Aorta (tissue), 5 donors: ENCODE data around the gene ANO5. TPM values are rescaled to one million over a fixed set of nuclear protein-coding genes. Genes with fewer than 3 reads are reported as not detected.

Experiments used
- ATAC-seq: fragments of 200-7000 bp; cut with Tn5 transposase; one replicate; pipeline ENCODE4 v1.9.1; 2022; ENCODE audit warnings: moderate library complexity; ENCODE audit not compliant: low FRiP score
- DNase-seq, 2 donors: peaks; one replicate each; pipeline ENCODE4 v3.0.0-alpha.2; 2020
- H3K27ac ChIP-seq, 2 donors: one replicate each; pipeline ENCODE4 v1.5.1; 2013; ENCODE audit warnings: low read length in 2 of 2, mild to moderate bottlenecking in 2 of 2, moderate library complexity in 2 of 2, control low read depth in 1 of 2, inconsistent platforms in 1 of 2, low read depth in 1 of 2
- H3K27me3 ChIP-seq, 2 donors: one replicate each; pipeline ENCODE4 v1.6.1; 2013; ENCODE audit warnings: control low read depth in 1 of 2, low read length in 1 of 2, mild to moderate bottlenecking in 1 of 2, moderate library complexity in 1 of 2; ENCODE audit not compliant: insufficient read depth in 2 of 2, control insufficient read depth in 1 of 2
- H3K36me3 ChIP-seq, 2 donors: one replicate each; pipeline ENCODE4 v1.6.1; 2013; ENCODE audit warnings: control low read depth in 1 of 2, low read length in 1 of 2, mild to moderate bottlenecking in 1 of 2; ENCODE audit not compliant: insufficient read depth in 2 of 2, control insufficient read depth in 1 of 2
- H3K4me1 ChIP-seq, 2 donors: one replicate each; pipeline ENCODE4 v1.6.1; 2013; ENCODE audit warnings: low read length in 2 of 2, control low read depth in 1 of 2, mild to moderate bottlenecking in 1 of 2, moderate library complexity in 1 of 2; ENCODE audit not compliant: insufficient read depth in 2 of 2, control insufficient read depth in 1 of 2
- H3K4me3 ChIP-seq, 2 donors: one replicate each; pipeline ENCODE4 v1.5.1; 2013; ENCODE audit warnings: low read length in 2 of 2, control low read depth in 1 of 2, mild to moderate bottlenecking in 1 of 2
- H3K9me3 ChIP-seq: one replicate; pipeline ENCODE4 v1.6.1; 2013; ENCODE audit warnings: mild to moderate bottlenecking, low read length; ENCODE audit not compliant: control insufficient read depth
- WGBS, 2 donors: extraction: QIAGEN DNeasy Blood & Tissue Kit; methylation state at CpG; one replicate each; pipeline ENCODE4 v1.1.7; 2013; 5-methylcytosine and 5-hydroxymethylcytosine counted together
- intact Hi-C, 2 donors: fragments of 100-400 bp; cut with DNase I; formaldehyde crosslinking; loops; one replicate each; pipeline versions ENCODE4 v1.14.2 to v1.15.0; 2022
- polyA plus RNA-seq, 2 donors: library from polyadenylated mRNA; stranded (reverse); fragments of 200-250 nt; gene quantifications; one replicate each; pipeline ENCODE4 v1.2.3, GENCODE V29; 2013
- total RNA-seq, 2 donors: library from RNA; stranded (reverse); fragmentation: NEBNext Ultra II Directional; extraction: Animal tissue kit (Norgen Biotek cat#: 25700); gene quantifications; one replicate each; pipeline ENCODE4 v1.2.1, GENCODE V29; 2021
- donor health status: healthy with polysubstance abuse.
- donor health status: Bipolar disorder and iron deficiency.
- donor health status: DM: no; HTN: no; CAD: no.
- donor health status: DM: no; HTN: no; CAD: no.
- donor health status: DM: yes; HTN: yes; CAD: no.

ANO5 gene
- total and polyA plus RNA-seq, 4 donors: 0.72 to 3.6 (median 1.6) TPM

GRCh38 chr11:22165759-22166513 lies 26.9 kb upstream of the ANO5 start:
- H3K4me3 ChIP-seq: no peak overlapping the region
- intact Hi-C loops: loop anchor here (5.0 to 10.0 kb wide), 3 partner anchors 131 to 146 kb away; no protein-coding TSS in a partner anchor
- ATAC-seq: no peak
- H3K9me3 ChIP-seq: no peaks in the 10 kb centered on the region
- 76 to 79% methylated on average over 3 of the region's 3 CpGs for WGBS, 2 donors
- H3K27me3 ChIP-seq: no peaks in the 10 kb centered on the region
- no peak for DNase-seq
- no peaks in the 10 kb centered on the region for H3K36me3 ChIP-seq
- H3K27ac ChIP-seq: no peak overlapping the region
- H3K4me1 ChIP-seq: no peaks in the 10 kb centered on the region

- H3K4me1 ChIP-seq: no peaks in the 10 kb centered on the region
- intact Hi-C loops: loop anchor here (5.0 to 10.0 kb wide), 3 partner anchors 127 to 142 kb away; no protein-coding TSS in a partner anchor
- H3K27ac ChIP-seq: no peak overlapping the region
- H3K27me3 ChIP-seq: no peaks in the 10 kb centered on the region
- H3K36me3 ChIP-seq: no peaks in the 10 kb centered on the region
- H3K9me3 ChIP-seq: no peaks in the 10 kb centered on the region
- no peak for ATAC-seq
- H3K4me3 ChIP-seq: no peak overlapping the region
- 0 to 1% methylated on average over 2 of the region's 2 CpGs for WGBS, 2 donors
- DNase-seq: no peak
Observed at GRCh38 chr11:22169833-22170232, 23.1 kb upstream of the ANO5 start.

GRCh38 chr11:22173532-22173931 lies 19.4 kb upstream of the ANO5 start:
- Histone ChIP-seq H3K4me1 (no peaks in the 10 kb centered on the region), H3K27me3 (peaks cover 0 to 2% of the 10 kb centered on the region in 2 donors), H3K27ac (no peak overlapping the region), H3K4me3 (no peak overlapping the region), H3K36me3 (no peaks in the 10 kb centered on the region), H3K9me3 (no peaks in the 10 kb centered on the region)
- no peak for DNase-seq
- ATAC-seq: no peak
- 10 to 14% methylated on average over 4 of the region's 4 CpGs for WGBS, 2 donors
- intact Hi-C loops: no loop called here

- ATAC-seq (no peak), DNase-seq (no peak)
- Histone ChIP-seq H3K4me3 (no peak overlapping the region), H3K36me3 (no peaks in the 10 kb centered on the region), H3K4me1 (no peaks in the 10 kb centered on the region), H3K27ac (no peak overlapping the region), H3K27me3 (peaks cover 0 to 2% of the 10 kb centered on the region in 2 donors), H3K9me3 (no peaks in the 10 kb centered on the region)
- 82 to 83% methylated on average over 4 of the region's 4 CpGs for WGBS, 2 donors
- intact Hi-C loops: no loop called here
Observed at GRCh38 chr11:22177186-22177585, 15.7 kb upstream of the ANO5 start.

- no peak overlapping the region for H3K4me3 ChIP-seq
- peaks cover 0 to 2% of the 10 kb centered on the region in 2 donors for H3K27me3 ChIP-seq
- no peaks in the 10 kb centered on the region for H3K4me1 ChIP-seq
- no peaks in the 10 kb centered on the region for H3K9me3 ChIP-seq
- no peak overlapping the region for H3K27ac ChIP-seq
- DNase-seq (no peak), ATAC-seq (no peak)
- no peaks in the 10 kb centered on the region for H3K36me3 ChIP-seq
- intact Hi-C loops: no loop called here
Observed at GRCh38 chr11:22179626-22180025, 13.3 kb upstream of the ANO5 start.

GRCh38 chr11:22180131-22180530 lies 12.8 kb upstream of the ANO5 start:
- 73 to 79% methylated on average over 3 of the region's 3 CpGs for WGBS, 2 donors
- intact Hi-C loops: no loop called here
- Histone ChIP-seq H3K27me3 (peaks cover 0 to 2% of the 10 kb centered on the region in 2 donors), H3K4me3 (no peak overlapping the region), H3K36me3 (no peaks in the 10 kb centered on the region), H3K4me1 (no peaks in the 10 kb centered on the region), H3K27ac (no peak overlapping the region), H3K9me3 (no peaks in the 10 kb centered on the region)
- DNase-seq: no peak
- no peak for ATAC-seq

- no peak overlapping the region for H3K27ac ChIP-seq
- H3K4me1 ChIP-seq: no peaks in the 10 kb centered on the region
- H3K9me3 ChIP-seq: no peaks in the 10 kb centered on the region
- no peak overlapping the region for H3K4me3 ChIP-seq
- ATAC-seq (no peak), DNase-seq (no peak)
- no peaks in the 10 kb centered on the region for H3K36me3 ChIP-seq
- H3K27me3 ChIP-seq: no peaks in the 10 kb centered on the region
- intact Hi-C loops: no loop called here
- WGBS, 2 donors: 38 to 53% methylated on average over 2 of the region's 2 CpGs
Observed at GRCh38 chr11:22189660-22190059, 3.2 kb upstream of the ANO5 start.

- H3K27ac ChIP-seq: no peak overlapping the region
- no peaks in the 10 kb centered on the region for H3K9me3 ChIP-seq
- DNase-seq (no peak), ATAC-seq (no peak)
- WGBS, 2 donors: 94% methylated on average over 7 of the region's 7 CpGs
- no peaks in the 10 kb centered on the region for H3K36me3 ChIP-seq
- H3K4me3 ChIP-seq: no peak overlapping the region
- intact Hi-C loops: no loop called here
- no peaks in the 10 kb centered on the region for H3K27me3 ChIP-seq
- peaks cover 0 to 1% of the 10 kb centered on the region in 2 donors for H3K4me1 ChIP-seq
Observed at GRCh38 chr11:22190827-22191463, 1.9 kb upstream of the ANO5 start.

GRCh38 chr11:22192289-22192641 lies 620 bp upstream of the ANO5 start:
- Histone ChIP-seq H3K36me3 (no peaks in the 10 kb centered on the region), H3K4me1 (peaks cover 0 to 1% of the 10 kb centered on the region in 2 donors), H3K4me3 (peak overlapping the region; percentile 55 to 65), H3K27ac (no peak overlapping the region), H3K27me3 (no peaks in the 10 kb centered on the region), H3K9me3 (no peaks in the 10 kb centered on the region)
- intact Hi-C loops: no loop called here
- no peak for ATAC-seq
- WGBS, 2 donors: 0 to 1% methylated on average over 7 of the region's 7 CpGs
- DNase-seq: peak in 1 of 2 donors; percentile 29
